ENCODE measurements around the gene RAB10.
"Not testable (repeated sequence)": the region's sequence is repeated elsewhere in the genome, so short reads cannot be mapped to it uniquely, and the experiment has no call there.

The RAB10 gene

DNA sequence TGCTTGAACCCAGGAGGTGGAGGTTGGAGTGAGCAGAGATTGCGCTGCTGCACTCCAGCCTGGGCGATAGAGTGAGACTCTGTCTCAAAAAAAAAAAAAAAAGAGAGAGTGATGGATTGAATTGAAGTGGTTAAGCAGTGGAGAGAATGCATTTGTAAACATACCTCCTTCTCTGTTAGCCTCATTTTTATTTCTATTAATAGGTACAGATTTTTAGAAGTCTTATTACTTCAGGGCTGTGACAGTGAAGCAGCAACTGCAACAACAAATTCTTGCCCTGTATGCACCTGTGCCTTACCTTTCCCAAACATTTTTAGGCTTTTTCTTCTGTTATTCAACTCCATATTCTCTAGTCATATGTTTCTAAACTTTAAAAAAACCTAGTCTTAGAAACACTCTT, 55.5 kb downstream of the RAB10 start:
- no peak for DNase-seq (ENCODE audit: low spot score)

DNA sequence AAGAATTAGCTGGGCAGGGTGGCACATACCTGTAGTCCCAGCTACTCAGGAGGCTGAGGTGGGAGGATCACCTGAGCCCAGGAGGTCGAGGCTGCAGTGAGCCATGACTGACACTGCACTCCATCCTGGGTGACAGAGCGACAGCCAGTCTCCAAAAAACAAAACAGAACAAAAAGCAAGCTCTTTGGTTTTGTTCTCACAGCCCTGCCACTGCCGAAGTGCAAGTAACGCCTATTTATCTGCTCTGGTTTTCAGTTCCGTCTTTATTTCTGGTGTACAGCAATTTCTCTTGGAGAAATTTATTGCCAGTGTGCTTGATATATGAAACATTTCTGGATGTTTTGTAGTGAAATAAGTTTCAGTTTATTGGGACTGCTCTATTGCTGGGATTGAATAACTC, 61.9 kb downstream of the RAB10 start:
- no peak for DNase-seq (ENCODE audit: low spot score)

DNA sequence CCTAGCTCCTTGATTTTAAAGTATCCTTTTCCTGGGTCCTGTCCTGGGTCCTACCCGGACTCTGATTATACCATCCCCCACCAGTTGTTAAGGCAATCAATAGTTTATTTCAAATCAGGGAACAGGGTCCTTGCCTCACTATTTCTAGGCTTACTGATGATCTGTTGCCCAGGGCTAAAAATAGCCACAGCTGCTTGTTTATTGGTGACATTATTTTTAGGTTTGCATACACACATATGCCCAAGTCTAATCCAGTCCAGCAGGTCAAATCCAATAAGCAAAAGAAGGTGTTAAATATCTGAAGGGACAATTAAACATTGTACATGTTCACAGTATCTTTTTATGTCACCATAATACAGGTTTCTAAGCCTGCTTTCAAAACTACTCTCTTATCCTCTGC, 66.0 kb downstream of the RAB10 start:
- no peak for DNase-seq (ENCODE audit: low spot score)

DNA sequence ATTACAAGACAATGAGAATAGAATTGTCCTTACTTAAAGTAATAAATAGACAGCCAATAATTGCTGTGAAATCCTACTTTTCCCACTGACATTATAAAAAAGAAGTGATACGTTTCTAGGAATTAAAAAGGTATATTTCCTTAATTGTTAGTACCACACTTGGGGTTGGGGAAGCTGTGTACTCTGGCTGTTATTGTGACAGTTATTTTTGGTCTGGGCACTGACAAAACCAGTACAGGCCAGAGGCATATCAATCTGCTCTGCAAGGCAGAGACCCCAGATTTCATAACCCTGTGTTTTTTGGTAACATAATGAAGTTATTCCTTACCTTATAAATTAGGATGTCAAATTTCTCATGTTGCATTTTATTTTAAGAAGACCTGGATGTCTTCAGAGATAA, 66.5 kb downstream of the RAB10 start:
- DNase-seq (ENCODE audit: low spot score), result no peak

DNA sequence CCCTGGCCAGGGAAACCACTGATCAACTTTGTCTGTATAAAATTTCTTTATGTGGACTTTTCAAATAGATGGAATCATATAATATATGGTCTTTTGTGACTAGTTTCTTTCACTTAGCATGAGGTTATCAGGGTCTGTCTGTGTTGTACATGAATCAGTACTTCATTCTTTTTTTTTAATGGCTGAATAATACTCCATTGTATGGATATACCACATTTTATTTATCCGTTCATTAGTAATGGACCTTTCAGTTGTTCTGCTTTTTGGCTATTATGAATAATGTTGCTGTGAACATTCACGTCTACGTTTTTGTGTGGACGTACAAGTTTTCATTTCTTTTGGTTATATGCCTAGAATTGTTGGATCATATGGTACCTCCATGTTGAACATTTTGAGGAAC, 69.9 kb downstream of the RAB10 start:
- no peak for DNase-seq (ENCODE audit: low spot score)

DNA sequence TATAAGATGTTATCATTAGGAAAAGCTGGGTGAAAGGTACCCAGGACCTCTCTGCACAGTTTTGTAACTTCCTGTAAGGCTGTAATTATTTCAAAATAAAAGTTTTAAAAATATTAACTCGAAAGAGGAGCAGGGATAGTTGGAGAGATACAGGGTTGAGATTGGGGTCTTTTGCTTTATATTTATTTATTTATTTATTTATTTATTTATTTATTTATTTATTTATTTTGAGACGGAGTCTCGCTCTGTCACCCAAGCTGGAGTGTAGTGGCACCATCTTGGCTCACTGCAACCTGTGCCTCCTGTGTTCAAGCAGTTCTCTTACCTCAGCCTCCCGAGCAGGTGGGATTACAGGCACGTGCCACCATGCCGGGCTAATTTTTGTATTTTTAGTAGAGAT, 74.8 kb downstream of the RAB10 start:
- DNase-seq (ENCODE audit: low spot score), result not testable (repeated sequence)

DNA sequence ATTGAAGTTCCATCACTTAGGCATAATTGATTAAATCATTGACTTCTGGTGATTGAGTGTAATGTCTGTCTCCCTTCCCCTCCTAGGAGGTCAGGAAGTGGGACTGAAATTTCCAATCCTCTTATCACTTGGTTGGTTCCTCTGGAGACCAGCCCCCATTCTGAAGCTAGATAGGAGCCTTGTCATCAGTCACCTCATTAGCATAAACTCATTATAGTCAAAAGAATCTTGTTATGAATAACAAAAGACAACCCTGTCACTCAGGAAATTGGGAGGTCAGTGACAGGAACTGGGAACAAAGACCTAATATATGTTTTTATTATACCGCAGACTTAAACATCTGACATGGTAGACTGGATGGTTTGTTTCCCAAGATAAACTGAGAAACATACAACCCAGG, 78.3 kb downstream of the RAB10 start:
- no peak for DNase-seq (ENCODE audit: low spot score)

DNA sequence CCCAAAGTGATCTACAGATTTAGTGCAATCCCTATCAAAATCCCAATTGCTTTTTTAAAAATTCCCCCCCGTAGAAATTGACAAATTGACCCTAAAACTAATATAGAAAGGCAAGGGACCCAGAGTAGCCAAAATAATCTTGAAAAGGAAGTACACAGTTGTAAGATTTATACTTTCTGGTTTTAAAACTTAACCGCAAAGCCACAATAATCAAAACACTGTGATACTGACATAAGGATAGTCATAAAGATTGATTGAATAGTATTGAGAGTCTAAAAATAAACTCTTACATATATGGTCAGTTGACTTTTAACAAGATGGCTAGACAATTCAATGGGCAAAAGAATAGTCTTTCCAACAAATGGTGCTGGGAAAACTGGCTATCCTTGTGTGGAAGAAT, 80.3 kb downstream of the RAB10 start:
- no peak for DNase-seq (ENCODE audit: low spot score)

DNA sequence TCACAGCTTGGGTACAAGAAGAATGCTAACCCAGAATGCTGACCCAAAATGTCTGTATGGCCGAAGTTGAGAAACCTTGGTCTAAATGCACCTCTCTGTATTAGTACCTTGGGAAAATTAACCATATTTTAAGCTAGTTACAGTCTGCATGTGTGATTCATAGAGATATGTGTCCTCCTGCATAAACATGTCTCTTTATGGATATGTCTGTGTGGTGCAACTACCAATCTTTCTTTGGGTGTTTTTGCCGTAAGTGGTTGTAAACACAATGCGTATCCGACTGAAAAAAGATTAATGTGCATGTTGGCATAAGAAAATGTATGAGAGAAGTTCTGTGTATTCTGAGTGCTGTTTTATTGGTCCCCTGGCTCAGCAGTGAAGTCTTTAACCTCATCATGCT, 84.8 kb downstream of the RAB10 start:
- DNase-seq (ENCODE audit: low spot score), result no peak

DNA sequence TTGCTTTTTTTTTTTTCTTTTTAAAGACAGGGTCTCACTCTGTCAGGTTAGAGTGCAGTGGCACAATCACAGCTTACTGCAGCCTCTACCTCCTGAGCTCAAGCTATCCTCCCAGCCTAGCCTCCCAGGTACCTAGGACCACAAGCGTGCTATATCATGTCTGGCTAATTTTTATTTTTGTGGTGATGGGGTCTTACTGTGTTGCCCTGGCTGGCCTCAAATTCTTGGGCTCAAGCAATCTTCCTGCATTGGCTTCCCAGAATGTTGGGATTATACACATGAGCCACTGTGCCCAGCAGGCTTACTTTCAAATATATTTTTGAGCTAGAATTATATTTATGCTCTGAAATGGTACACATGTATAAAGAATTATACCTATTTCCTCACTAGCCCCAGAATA, 85.6 kb downstream of the RAB10 start:
- DNase-seq (ENCODE audit: low spot score), result no peak

DNA sequence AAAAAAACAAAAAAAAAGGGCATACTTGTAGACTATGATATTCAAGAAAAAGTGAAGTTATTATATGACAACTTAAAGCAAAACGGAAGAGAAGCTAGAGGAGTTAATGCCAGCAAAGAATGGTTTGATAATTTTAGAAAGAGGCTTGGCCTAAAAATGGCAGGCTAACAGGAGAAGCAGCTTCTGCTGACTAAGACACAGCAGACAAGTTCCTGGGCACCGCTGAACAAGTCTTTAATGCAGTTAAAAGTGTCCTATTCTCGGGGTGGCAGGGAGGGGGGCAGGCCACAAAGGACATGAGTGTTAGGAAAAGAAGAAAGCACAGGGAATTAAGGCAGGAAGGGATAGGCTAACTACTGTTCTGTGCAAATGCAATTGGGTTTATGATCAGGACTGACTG, 88.7 kb downstream of the RAB10 start:
- no peak for DNase-seq (ENCODE audit: low spot score)

DNA sequence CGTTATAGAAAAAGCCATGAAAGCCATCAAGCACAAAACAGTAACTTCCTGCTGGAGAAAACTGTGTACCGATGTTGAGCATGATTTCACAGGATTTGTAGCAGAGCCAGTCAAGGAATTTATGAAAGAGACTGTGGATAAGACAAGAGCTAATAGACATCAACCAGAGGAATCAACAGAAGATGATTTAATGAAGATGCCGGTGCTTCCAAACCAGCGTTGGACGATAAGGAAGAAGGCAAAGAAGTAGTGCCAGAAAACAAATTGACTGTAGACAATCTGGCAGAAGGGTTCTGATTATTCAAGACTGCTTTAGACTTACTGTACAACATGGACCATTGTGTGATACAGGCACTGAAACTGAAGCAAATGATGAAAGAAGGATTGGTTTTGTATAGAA, 89.5 kb downstream of the RAB10 start:
- no peak for DNase-seq (ENCODE audit: low spot score)

DNA sequence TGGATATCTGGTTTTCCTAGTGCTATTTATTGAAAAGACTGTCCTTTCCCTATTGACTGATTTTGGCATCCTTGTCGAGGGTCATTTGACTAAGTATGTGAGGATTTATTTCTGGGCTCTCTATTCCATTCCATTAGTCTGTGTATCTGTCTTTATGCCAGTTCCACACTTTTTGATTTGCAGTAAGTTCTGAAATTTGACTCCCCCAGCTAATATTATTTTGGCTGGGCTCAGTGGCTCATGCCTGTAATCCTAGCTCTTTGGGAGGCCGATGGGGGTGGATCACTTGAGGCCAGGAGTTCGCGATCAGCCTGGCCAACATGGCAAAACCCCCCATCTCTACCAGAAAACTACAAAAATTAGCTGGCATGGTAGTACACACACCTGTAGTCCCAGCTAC, 92.2 kb downstream of the RAB10 start:
- DNase-seq (ENCODE audit: low spot score), result no peak

DNA sequence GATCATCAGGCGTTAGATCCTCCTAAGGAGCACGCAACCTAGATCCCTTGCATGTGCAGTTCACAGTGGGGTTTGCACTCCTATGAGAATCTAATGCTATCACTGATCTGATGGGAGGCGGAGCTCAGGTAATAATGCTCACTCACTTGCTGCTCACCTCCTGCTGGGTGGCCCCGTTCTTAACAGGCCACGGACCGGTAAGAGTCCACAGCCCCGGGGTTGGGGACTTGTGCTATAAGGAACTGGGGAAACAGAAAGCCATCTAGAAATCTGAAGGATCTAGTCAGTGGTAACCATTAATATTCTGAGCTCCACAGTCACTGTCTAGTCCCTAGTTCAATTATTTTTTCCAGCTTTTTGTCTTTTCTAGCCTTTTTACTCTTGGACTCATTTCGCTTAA, 94.3 kb downstream of the RAB10 start:
- no peak for DNase-seq (ENCODE audit: low spot score)

DNA sequence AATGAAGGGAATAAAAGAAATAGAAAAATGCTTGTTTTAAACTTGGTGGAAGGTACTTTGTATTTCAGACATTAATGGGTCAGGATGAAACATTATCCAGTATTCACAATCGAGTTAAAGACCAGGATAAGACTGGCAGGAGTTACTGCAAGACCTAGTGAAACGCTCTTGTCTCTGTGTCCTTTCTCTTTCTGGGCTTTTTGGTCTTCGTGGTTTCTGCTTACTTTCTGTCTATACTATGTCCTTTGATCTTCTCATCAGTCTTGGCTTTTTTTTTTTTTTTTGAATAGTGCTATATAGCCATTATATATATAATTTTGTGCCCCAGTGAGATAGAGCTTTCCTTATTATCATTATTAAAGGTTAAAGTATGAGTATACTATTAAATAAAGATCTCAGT, 96.9 kb downstream of the RAB10 start:
- no peak for DNase-seq (ENCODE audit: low spot score)

DNA sequence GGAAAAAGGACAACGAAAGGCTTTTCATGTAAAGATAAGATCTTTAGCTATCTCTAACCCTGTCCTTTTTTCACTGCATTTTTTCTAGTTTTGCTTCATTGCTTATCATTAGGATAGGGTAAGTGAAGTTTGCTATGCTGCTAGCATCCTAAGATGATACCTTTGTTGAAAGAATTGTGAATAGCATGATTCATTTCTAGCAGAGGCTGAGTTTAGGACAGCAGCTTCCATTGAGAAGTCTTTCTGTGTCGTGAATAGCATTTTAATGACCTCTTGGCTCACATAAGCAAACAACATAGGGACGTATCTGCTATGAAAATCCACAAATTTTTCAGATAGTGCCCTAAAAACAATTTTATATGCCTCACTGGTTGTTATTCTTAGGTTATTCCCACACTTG, 102.6 kb downstream of the RAB10 start:
- no peak for DNase-seq (ENCODE audit: low spot score)

DNA sequence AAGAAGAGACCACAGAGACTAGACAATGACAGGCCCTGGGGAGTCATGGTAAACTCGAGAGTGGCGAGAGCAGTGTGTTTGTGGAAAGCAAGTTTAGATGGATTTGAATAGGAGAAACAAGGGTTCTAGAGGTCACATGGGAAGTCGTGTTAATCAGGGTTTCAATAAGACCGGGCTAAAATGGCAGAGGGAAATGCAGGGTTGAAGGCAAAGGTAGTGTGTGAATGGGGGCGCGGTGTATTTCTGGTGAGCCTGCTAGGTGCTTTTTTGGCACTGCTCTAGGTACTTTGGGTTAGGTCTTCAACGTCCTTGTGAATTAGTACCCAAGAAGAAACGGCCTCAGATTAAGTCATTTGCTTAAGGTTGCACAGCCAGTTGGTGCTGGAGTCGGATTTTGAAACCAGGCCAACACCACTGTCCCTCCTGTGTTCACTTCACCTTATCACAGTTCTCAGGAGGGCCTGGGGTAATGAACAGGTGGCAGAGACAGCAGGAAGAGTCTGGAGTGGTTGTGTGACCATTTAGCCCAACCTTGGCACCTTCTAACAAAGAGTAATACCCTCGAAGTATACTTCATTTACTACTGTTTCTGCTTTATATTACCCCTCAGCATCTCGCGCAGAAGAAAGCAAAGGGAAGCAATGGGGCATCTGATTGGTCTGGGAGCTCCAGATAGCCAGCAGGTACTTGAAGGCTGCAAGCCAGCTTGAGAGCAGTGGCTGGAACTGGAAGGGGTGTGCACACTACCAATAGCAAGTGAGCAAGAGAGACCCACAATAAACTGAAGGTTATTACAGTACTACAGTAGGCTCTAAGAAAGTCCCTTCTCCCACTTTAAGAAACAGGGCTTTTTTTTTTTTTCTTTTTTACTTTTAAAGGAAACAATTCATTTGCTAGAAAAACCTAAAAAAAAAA, 105.6 kb downstream of the RAB10 start:
- no peak for DNase-seq (ENCODE audit: low spot score)

DNA sequence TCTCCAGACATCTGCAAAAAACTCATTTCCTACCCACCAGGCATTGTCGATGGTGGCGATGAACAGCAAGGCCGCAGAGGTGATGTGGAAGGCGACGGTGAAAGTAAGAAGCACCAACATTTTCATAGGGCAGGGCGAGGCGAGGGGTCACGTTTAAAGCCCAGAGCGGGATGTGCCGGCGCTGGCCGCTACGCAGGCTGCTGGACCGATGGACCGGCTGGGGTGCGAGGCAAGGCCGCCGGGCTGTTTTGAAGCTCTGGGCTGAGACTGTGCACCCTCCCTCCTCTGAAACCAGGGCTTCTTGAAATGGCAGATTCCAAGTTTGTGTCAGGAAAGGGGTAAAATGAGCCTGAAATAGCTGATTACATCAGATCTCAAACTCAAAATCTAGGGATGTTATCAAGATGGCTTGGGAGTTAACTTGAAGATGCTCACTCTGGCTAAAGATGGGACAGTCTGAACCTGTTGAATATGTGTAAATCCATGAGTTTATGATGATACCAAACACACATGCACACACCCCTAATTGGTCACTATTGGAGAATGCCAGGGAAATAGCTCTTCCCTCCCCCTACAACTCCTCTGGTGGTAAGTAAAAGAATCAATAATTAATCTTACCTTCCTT, 107.4 kb downstream of the RAB10 start:
- DNase-seq (ENCODE audit: low spot score), result no peak

DNA sequence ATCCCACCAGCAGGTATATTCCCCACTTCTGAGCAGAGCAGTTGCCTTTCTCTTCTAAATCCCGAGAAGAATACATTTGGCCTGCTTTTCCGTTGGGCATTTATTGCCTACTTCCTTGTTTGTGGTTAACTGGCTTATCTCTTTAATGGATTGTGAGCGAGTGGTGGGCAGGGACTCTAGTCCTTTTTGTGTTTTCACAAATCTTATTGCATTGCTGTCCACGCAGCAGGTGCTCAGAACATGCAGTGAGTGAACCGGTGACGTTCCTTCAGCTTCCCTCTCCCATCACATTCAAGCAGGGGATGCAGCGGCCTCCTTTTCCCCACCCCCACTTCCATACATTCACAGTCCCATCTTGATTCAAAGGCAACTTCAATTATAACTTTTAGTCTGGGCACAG, 110.1 kb downstream of the RAB10 start:
- no peak for DNase-seq (ENCODE audit: low spot score)

DNA sequence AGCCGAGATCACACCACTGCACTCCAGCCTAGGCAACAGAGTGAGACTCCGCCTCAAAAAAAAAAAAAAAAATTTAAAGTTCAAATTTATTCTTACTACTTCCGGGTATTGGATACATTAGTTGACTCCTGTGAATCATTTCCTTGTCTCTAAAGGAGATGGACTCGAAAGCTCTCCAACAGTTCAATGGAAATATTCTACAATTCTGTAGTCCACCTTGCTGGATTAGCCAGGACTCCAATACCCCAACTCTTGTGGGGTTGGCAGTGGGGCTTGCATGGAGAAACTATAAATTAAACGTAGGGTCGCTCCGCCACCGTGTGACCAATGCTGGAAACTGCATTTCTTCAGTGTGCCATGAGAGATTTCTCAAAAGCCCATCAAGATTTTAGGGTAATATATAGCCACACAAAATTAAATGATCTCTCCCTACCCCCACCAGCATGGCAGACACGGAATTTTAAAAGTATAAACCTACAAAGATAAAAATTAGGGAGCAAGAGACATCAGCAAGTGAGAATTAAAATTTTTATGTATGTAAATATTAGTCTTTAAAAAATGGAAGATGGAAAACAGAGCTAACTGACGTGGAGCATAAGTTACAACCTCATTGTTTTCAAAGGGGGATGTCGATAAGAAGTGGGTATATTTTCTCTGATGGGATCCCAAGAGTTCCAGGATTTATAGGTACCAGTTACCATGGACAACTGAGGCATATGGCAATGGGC, 111.2 kb downstream of the RAB10 start:
- peak; percentile 32 for DNase-seq (ENCODE audit: low spot score)

DNA sequence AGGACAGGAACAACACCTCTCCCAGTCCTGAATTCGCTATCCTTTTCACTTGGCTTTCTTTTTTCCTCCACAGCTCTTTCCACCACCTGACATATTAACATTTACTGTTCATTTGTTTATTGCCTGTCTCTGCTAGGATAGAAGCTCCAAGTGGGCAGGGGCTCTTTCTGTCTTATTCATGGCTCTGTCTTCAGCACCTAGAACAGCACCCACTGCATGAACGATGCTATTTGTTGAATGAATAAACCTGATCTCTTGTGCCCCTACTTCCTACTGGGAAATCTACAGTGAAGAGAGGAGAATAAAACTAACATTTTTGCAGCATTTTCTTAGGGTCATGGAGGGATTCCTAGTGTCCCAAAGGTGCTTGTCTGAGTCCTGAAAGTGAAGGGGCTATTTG, 114.6 kb downstream of the RAB10 start:
- DNase-seq (ENCODE audit: low spot score), result no peak

DNA sequence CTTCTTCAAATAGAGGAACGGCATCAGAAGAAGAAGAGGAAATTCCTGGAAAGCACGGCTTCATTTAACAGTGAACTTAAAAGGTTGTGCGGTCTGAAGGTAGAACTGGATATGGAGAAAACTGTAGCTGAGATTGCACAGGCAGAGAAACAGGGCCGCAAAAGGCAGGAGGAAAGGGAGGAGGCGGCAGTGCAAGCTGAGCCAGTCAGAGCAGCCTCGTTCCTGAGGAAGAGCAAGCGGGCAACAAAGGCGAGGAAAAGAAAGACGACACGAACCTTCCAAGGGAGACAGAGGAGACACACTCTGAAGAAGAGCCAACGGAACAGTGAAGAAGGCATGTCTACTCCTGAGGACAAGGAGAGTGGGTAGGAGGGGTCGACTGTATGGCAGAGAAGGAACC, 116.4 kb downstream of the RAB10 start:
- DNase-seq (ENCODE audit: low spot score), result no peak

DNA sequence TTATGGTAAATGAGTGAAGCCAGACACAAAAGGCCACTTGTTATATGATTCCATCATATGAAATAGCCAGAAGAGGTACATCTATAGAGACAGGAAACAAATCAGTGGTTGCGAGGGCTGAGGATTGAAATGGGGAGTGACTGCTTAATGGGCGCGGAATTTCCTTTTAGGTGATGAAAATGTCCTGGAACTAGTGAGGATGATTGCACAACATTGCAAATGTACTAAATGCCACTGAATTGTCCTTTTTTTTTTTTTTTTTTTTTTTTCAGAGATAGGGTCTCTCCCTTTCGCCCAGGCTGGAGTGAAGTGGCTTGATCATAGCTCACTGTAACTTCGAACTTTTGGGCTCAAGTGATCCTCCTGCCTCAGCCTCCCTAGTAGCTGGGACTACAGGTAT, 123.7 kb downstream of the RAB10 start:
- DNase-seq (ENCODE audit: low spot score), result no peak
